ENCODE results near the gene GGTLC1.
A peak's percentile ranks its signal among the peaks of the same experiment; 100 is the strongest.
"Not testable (repeated sequence)": the region's sequence is repeated elsewhere in the genome, so short reads cannot be mapped to it uniquely, and the experiment has no call there.

GGTLC1 gene

GRCh38 chr20:23988561-23988960 is at the start of gene GGTLC1:
Gene GGTLC1 (minus strand): TSS chr20:23988779. CDS start chr20:23986611, 2,168 bp downstream.
- no peak for DNase-seq

GRCh38 chr20:24034820-24035219 is 46.2 kb upstream of the GGTLC1 start:
- no peak for DNase-seq

- no peak for DNase-seq
Observed at GRCh38 chr20:24033565-24033964, 45.0 kb upstream of the GGTLC1 start.

DNA sequence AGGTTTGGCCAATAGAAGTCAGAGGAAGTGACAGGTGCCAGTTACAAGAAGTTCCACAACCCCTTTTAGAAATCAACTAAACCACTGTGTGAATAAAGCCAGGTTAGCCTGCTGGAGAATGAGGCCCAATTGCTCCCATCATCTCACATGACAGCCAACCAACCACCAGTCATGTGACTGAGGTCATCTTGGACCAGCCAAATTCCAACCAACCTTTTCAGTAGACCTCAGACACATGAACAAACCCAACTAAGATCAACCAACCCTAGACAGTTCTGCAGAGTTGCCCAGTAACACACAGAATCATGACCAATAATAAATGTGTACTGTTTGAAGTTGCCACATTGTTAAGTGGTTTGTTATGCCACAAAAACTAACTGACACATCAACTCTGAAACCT is 44.6 kb upstream of the GGTLC1 start:
- no peak for DNase-seq

- no peak for DNase-seq
Observed at GRCh38 chr20:24032400-24032898, 43.9 kb upstream of the GGTLC1 start.

- DNase-seq, result no peak
Observed at GRCh38 chr20:24027229-24027628, 38.6 kb upstream of the GGTLC1 start.

GRCh38 chr20:24022621-24023180 is 34.1 kb upstream of the GGTLC1 start:
- DNase-seq, result no peak

DNA sequence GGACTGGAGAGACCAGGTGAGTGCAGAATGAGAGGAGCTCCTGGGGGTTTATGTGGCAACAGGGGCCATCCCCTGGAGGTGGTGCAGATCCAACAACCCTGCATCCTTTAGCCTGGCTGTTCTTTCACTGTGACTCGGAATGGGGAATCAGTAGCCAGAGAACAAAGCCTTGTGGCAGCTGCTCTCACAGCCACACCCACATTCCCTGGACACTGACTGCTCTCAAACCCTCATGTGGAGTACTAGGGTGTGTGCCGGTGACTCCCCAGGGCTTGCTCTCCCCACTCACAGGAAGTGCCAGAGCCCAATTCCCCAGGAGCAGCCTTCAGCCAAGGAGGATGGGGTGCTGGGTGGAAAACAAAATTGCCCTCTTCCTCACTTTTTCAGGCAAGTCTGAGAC is 30.2 kb upstream of the GGTLC1 start:
- DNase-seq, result no peak

GRCh38 chr20:24017458-24017755 is 28.8 kb upstream of the GGTLC1 start:
- no peak for DNase-seq

DNA sequence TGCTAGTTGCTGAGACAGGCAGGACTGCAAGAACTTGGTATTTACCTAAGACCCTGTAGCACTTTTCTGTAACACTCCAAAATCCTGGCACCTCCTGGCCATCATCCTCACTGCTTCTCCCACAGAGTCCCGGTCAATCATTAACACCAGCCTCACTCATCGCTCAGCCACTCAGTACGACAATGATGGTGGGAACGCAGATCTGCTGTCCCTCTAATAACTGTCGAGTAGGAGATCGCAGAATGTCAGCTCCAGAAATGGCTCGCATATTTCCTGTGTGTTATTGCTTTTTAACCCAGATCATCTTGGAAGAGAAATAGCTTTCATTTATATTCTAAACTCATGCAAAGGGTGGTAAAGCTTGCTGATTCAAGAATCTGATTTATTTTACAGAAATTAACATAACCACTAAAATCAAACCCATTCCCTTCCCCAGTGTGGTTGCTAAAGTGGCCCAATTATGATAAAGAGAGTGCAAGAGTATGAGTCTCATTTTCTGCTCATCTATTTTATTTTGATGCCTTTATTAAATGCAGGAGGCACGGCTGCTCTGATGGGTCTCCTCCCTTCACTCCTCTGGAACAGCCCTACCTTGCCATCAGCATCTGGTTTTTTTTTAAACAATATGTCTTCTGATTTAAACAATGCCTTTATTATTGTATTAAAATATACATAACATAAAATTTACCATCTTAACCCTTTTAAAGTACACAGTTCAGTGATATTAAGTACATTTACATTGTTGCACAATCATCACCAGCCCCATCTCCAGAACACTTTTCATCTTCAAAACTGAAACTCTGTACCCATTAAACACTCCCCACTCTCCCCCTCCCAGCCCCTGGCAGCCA is 28.3 kb upstream of the GGTLC1 start:
- DNase-seq, result no peak

DNA sequence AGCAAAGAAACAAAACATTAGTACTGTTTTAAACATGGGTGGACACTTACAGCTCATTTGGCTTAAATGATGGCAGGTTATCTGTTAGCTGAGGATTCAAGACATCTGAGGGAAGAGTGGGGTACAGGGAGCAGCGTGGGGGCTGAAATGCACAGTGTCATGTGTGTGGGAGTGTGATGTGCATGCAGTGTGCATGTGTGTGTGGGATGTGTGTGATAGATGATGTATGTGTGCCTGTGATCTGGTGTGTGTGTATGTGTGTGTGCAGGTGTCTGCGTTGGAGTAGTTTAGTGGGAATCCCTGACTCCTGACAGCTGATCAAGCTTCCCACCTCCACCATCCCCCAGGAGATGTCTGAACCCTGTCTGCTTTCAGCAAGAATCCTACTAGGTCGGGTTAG is 25.4 kb upstream of the GGTLC1 start:
- DNase-seq, result no peak

DNA sequence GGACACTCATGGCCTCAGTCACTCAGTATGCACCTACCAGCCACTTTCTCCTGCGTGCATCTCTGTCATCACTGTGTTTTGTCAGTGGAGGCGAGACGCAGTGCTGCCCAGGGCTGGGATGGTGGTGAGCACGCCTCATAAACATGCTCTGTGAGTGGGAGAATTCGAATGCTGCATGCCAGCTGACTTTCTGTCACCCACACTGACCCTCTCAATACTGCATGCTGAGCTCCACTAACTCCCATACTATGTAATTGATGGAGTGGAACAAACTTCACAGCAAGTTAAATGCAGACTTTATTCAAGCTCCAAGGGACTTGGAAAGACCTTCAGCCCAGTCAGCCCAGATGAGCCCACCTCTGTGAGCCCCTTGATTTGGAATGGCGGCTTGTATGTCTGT is 22.7 kb upstream of the GGTLC1 start:
- DNase-seq, result no peak

DNA sequence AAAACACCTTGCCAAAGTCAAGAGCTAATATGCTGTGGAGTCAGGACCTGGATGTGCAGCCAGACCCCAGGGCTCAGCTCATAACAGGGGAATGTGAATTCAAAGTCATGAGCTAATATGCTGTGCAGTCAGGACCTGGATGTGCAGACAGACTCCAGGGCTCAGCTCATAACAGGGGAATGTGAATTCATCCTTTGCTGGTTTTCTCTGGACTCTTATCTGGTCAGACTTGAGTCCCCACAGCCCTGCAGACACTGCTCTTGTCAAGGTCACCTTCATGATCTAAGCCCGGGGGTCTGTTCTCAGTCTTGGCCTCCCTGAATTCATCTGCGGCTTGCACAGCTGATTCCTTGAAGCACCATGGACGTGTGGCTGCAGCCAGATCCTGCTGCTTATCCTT is 19.2 kb upstream of the GGTLC1 start:
- no peak for DNase-seq

- no peak for DNase-seq
Observed at GRCh38 chr20:24007073-24007595, 18.6 kb upstream of the GGTLC1 start.

- DNase-seq, result no peak
Observed at GRCh38 chr20:24006626-24007025, 18.0 kb upstream of the GGTLC1 start.

GRCh38 chr20:24004471-24004870 is 15.9 kb upstream of the GGTLC1 start:
- DNase-seq, result no peak

GRCh38 chr20:24002896-24003295 is 14.3 kb upstream of the GGTLC1 start:
- DNase-seq, result no peak

DNA sequence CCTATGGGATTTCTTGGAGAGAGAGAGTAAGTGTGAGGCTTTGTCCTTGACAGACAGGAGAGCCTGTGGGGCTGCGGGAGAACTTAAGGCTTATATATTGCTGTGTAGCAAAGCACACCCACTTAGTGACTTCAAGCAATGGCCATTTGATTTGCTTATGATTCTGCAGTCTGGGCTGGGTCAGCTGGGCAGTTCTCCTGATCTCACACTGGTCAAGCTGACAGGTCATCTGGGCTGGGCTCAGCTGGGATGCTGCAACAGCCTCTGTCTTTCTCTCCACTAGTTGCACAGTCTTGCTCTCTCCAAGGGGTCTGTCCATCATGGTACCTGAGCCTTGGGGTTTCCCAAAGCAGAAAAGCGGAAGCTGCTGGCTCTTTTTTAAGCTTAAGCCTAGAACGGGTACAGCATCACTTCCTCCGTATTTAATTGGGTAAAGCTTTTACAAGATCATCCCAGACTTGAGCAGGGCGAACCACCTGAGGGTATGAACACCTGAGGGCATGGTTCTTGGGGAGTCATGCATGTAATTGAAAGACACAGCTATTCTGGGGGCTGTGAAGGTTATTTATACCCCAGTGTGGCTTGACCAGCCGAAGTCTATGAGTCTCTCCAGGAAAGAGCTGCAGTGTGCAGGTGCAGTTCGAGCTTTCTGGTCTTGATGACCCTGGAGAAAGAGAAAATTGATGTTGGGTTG is 13.3 kb upstream of the GGTLC1 start:
- no peak for DNase-seq

DNA sequence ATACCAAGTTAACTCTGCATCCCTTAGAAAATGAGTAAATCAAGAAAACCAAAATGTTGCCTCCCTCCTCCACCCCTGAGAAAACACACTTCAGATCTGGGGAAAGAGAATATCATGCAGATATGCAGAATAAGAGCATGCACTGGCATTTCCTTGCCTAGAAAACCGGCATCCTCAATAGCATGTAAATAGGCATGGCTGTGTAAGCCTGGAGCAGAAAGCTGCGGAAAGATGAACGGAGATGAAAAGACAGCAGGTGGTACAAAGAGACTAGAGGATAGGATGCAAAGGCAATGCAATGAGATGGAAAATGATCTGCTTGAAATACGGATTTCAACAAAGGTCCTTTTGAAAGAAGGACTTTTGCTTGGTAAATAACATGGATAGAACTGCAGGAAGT is 10.3 kb upstream of the GGTLC1 start:
- no peak for DNase-seq

- DNase-seq, result no peak
Observed at GRCh38 chr20:23998392-23998791, 9.8 kb upstream of the GGTLC1 start.

- peak; percentile 73 for DNase-seq
Observed at GRCh38 chr20:23995905-23996666, 7.5 kb upstream of the GGTLC1 start.

- not testable (repeated sequence) for DNase-seq
Observed at GRCh38 chr20:23995291-23995690, 6.7 kb upstream of the GGTLC1 start.

Measured in RPMI8226 (cell line).